ENCODE measurements around the gene KNG1. TPM values are rescaled to one million over a fixed set of nuclear protein-coding genes. Genes with fewer than 3 reads are reported as not detected.

The KNG1 gene
- total and polyA plus RNA-seq, 2 of the 8 experiments (the other 6 are each of a cell fraction or from before 2014, with no cell fraction given): 0.05 TPM; not detected in 1

DNA sequence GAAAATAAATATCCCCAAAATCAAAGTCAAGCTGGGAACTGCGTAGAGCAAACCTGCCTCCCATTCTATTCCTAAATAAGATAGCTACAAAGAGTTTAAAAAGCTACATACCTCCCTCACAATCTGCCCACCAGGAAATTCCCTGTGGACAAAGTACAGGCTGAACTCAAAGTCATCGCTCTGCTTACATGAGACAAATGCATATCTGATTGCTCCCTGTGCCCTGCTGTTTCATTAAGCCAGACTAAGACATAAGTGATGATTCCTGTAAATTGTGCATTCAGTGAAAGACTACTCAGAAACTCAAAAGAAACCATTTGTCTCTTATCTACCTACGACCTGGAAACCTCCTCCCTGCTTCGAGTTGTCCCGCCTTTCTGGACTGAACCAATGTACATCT, 37.7 kb downstream of the KNG1 start:
- FAIRE-seq (no peak), DNase-seq (ENCODE audit: low read depth in 1 of 2, low spot score in 2 of 2) (no peak)
- no peak overlapping the region for H3K56ac ChIP-seq (replicated peaks; ENCODE audit: insufficient read length, low read depth, low read length)
- no peaks in the 10 kb centered on the region for H3K36me3 ChIP-seq (ENCODE audit: control insufficient read depth in 2 of 4, insufficient read depth in 4 of 4, low read length in 3 of 4)
- H2BK15ac ChIP-seq (ENCODE audit: low read length): no peak overlapping the region
- H3K4me3 ChIP-seq (ENCODE audit: extremely low read depth in 1 of 4, insufficient read depth in 2 of 4, low read depth in 3 of 4, low read length in 4 of 4): no peak overlapping the region
- no peaks in the 10 kb centered on the region for H3K27me3 ChIP-seq (replicated peaks in 1 of 4; ENCODE audit: control insufficient read depth in 3 of 4, extremely low read depth in 1 of 4, insufficient read depth in 3 of 4, low read length in 3 of 4)
- ChIA-PET CTCF (ENCODE audit: partially characterized antibody) (interaction anchor here (0.7 to 13.6 kb wide), 6 partner anchors 11 to 181 kb away, joined by 3 to 229 read pairs (median 3); partner anchors contain the start of gene AHSG), POLR2A (ENCODE audit: partially characterized antibody) (interaction anchor here (0.7 to 5.1 kb wide), 4 partner anchors 18 to 101 kb away, joined by 3 to 38 read pairs (median 3); partner anchors contain the start of gene EIF4A2)
- H3K4me2 ChIP-seq (ENCODE audit: insufficient read depth in 1 of 2, low read depth in 2 of 2, low read length in 2 of 2): no peak overlapping the region
- no peak overlapping the region; the same call in 1 of the 2 replicates for H2AFZ ChIP-seq (ENCODE audit: low read length)
- H3K4me1 ChIP-seq (replicated peaks in 1 of 4; ENCODE audit: control insufficient read depth in 3 of 4, insufficient read depth in 4 of 4, low read length in 3 of 4): peaks cover 0 to 2% (median 0%) of the 10 kb centered on the region in 4 experiments; a peak in 3 of 7 replicates
- no peaks in the 10 kb centered on the region for H4K20me1 ChIP-seq (replicated peaks in 1 of 2; ENCODE audit: control insufficient read depth in 1 of 2, insufficient read depth in 2 of 2, low read length in 2 of 2)
- H4K91ac ChIP-seq (replicated peaks; ENCODE audit: insufficient read length, low read length): no peak overlapping the region
- no peak overlapping the region for H4K5ac ChIP-seq (ENCODE audit: insufficient read length, low read depth, low read length)
- no peak overlapping the region for H2BK120ac ChIP-seq (replicated peaks; ENCODE audit: low read depth, low read length)
- no peak overlapping the region for H3K4ac ChIP-seq (replicated peaks; ENCODE audit: insufficient read length, low read depth, low read length)
- WGBS, 2 experiments (ENCODE audit: extremely low coverage in 1 of 2, insufficient coverage in 1 of 2, insufficient read length in 1 of 2, insufficient replicate concordance in 2 of 2, low coverage in 1 of 2, low lambda C conversion rate in 2 of 2, missing lambda C conversion rate in 1 of 2): 93% methylated on average over 5 of the region's 5 CpGs; no CpG with 5 or more reads in 1 of the 2 experiments
- no peak overlapping the region for H2BK12ac ChIP-seq (ENCODE audit: low read depth, low read length)
- H3K9ac ChIP-seq (replicated peaks in 1 of 4; ENCODE audit: extremely low read depth in 1 of 4, low read depth in 3 of 4, low read length in 3 of 4): no peak overlapping the region
- H3K79me2 ChIP-seq (ENCODE audit: control insufficient read depth in 1 of 2, insufficient read depth in 2 of 2, low read length in 2 of 2): no peaks in the 10 kb centered on the region
- no peaks in the 10 kb centered on the region for H3K23me2 ChIP-seq (ENCODE audit: low read depth, low read length)
- H3K14ac ChIP-seq (ENCODE audit: insufficient read length): no peak overlapping the region
- no peak overlapping the region for H3K18ac ChIP-seq (ENCODE audit: extremely low read depth, low read length)
- no peak overlapping the region for H2BK5ac ChIP-seq (ENCODE audit: low read depth, low read length)
- no peak overlapping the region for H4K8ac ChIP-seq (ENCODE audit: extremely low read depth, insufficient read depth, low read length)
- no peak overlapping the region for H3K23ac ChIP-seq (ENCODE audit: insufficient read length)
- no peak overlapping the region for H2BK20ac ChIP-seq (ENCODE audit: low read length)
- no peaks in the 10 kb centered on the region for H3K79me1 ChIP-seq (ENCODE audit: low read depth, low read length)
- no peaks in the 10 kb centered on the region for H3K9me3 ChIP-seq (ENCODE audit: insufficient read depth in 2 of 2, low read depth in 1 of 2, low read length in 1 of 2)
- H3K27ac ChIP-seq (ENCODE audit: low read depth, low read length): no peak overlapping the region
- H2AK5ac ChIP-seq (ENCODE audit: low read depth, low read length): no peak overlapping the region
- no peak for TF ChIP-seq SP2 (IDR thresholded peaks at IDR 0.05; ENCODE audit: low read length)
- no peak for TF ChIP-seq RBBP5 (IDR thresholded peaks at IDR 0.05; ENCODE audit: borderline replicate concordance, low read depth, low read length)
- TF ChIP-seq POLR2AphosphoS5 (IDR thresholded peaks at IDR 0.05; ENCODE audit: low read depth, low read length): no peak
- no peak for TF ChIP-seq RNF2 (IDR thresholded peaks at IDR 0.05; ENCODE audit: borderline replicate concordance, low read depth, low read length, missing control alignments, poor library complexity, severe bottlenecking)
- no peak for TF ChIP-seq SP4 (IDR thresholded peaks at IDR 0.05; ENCODE audit: low read length)
- TF ChIP-seq SIN3A (conservative IDR thresholded peaks at IDR 0.05 in 1 of 2, IDR thresholded peaks at IDR 0.05 in 1 of 2; ENCODE audit: low read depth in 1 of 2, low read length in 2 of 2): no peak

Data from H1 (cell line).